Body of pancreas (tissue), 4 donors: ENCODE results near the gene MXD4.

Source experiments
- POLR2A ChIP-seq, 3 donors: fragments of 450-650 bp; IDR thresholded peaks; one replicate each; pipeline ENCODE4 v1.6.1; 2016; ENCODE audit warnings: antibody characterized with exemption in 3 of 3, mild to moderate bottlenecking in 2 of 3
- TF ChIP-seq, protein P1 (sequence below), 7 experiments: fragments of 450-650 bp in 4 of 7; fragments of 200-600 bp in 3 of 7; sonication (generic) in 3 of 7; IDR thresholded peaks; one replicate each; pipeline ENCODE4 v1.5.1; 2016 to 2019; ENCODE audit warnings: antibody characterized with exemption in 7 of 7

- TF ChIP-seq, protein P1, sequence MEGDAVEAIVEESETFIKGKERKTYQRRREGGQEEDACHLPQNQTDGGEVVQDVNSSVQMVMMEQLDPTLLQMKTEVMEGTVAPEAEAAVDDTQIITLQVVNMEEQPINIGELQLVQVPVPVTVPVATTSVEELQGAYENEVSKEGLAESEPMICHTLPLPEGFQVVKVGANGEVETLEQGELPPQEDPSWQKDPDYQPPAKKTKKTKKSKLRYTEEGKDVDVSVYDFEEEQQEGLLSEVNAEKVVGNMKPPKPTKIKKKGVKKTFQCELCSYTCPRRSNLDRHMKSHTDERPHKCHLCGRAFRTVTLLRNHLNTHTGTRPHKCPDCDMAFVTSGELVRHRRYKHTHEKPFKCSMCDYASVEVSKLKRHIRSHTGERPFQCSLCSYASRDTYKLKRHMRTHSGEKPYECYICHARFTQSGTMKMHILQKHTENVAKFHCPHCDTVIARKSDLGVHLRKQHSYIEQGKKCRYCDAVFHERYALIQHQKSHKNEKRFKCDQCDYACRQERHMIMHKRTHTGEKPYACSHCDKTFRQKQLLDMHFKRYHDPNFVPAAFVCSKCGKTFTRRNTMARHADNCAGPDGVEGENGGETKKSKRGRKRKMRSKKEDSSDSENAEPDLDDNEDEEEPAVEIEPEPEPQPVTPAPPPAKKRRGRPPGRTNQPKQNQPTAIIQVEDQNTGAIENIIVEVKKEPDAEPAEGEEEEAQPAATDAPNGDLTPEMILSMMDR (IDR thresholded peaks at IDR 0.05) = no peak
- TF ChIP-seq POLR2A (IDR thresholded peaks at IDR 0.05) = no peak
Observed at GRCh38 chr4:2273221-2273620, 11.3 kb upstream of the MXD4 start.
